AG10803 (cell line): ENCODE data around the gene PLEK2.
"Not testable (repeated sequence)": the region's sequence is repeated elsewhere in the genome, so short reads cannot be mapped to it uniquely, and the experiment has no call there.

Source experiments
- DNase-seq: peaks from one replicate; pipeline ENCODE4 v3.0.0; 2010; ENCODE audit warnings: low read depth
- H3K4me3 ChIP-seq: 2 replicates; pipeline ENCODE4 v1.5.1; 2011; ENCODE audit warnings: mild to moderate bottlenecking, low read length, control low read depth
- TF ChIP-seq, protein P1 (sequence below): conservative IDR thresholded peaks from 2 replicates; pipeline ENCODE4 v1.5.1; 2011; ENCODE audit warnings: mild to moderate bottlenecking, low read length, control low read depth, inconsistent platforms

Gene PLEK2

DNA sequence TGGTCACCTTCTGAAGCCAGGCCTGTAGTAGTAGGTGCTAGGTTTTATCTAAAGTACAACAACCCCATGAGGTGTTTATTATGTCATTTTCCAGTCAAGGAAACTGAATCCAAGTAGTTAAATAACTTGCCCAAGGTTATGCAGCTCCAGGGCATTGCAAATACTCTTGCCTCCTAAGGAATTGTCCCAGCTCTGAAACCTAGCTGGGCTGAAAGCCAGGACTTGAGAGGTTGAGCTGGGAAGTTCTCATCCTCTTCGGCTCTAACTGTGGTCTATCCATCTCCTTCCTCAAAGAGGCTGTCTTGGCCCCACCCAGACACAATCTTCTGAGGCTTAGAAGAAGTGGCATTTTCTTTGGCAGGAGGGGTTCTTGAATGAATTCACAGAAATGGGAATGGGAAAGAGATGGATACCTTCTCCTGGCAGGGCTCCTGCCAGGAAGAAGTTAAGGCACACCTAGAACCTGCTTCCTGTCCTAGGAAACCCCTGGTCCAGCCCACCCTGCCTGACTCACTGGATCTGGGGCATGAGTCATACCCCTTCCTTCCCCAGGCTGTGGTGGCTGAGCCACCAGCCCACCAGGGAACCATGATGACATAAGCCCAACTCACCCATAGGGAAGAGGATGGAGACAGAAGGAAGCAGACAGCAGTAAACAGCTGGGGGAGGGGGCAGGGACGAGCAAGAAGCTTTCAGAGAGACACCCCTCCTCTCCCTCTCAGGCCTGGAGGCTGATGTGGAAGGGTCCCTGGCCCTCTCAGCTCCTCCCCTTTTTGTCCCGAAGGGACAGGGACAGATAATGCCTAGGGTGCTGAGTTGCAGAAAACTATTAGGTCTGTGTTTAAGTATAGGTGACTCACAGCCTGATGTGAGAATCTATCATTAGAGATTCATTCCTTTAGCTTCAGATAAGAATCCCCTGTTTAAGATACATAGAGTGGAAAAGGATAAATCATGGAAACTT, 2.1 kb upstream of the PLEK2 start:
- no peak overlapping the region for H3K4me3 ChIP-seq

DNA sequence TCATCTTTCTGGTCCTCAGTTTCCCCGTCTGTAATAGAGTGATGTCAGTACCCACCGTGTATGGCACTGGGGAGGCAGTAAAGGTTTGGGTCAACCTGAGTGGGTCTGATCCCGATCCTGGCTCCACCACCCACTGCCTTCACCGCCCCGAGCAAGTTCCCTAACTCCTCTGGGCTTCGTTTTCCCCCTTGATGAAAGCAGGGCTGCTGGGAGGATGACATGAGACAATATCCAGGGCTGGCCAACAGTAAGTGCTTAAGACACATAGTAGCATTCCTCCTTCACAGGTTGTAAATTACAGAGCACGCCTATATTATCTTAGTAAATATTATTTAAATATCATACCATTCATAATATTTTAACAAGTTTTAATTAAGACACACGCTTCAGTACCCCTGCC, 595 bp downstream of the PLEK2 start:
- H3K4me3 ChIP-seq = peak overlapping the region; percentile 65
- TF ChIP-seq, protein P1, sequence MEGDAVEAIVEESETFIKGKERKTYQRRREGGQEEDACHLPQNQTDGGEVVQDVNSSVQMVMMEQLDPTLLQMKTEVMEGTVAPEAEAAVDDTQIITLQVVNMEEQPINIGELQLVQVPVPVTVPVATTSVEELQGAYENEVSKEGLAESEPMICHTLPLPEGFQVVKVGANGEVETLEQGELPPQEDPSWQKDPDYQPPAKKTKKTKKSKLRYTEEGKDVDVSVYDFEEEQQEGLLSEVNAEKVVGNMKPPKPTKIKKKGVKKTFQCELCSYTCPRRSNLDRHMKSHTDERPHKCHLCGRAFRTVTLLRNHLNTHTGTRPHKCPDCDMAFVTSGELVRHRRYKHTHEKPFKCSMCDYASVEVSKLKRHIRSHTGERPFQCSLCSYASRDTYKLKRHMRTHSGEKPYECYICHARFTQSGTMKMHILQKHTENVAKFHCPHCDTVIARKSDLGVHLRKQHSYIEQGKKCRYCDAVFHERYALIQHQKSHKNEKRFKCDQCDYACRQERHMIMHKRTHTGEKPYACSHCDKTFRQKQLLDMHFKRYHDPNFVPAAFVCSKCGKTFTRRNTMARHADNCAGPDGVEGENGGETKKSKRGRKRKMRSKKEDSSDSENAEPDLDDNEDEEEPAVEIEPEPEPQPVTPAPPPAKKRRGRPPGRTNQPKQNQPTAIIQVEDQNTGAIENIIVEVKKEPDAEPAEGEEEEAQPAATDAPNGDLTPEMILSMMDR = no peak
- no peak for DNase-seq

More for the DNA sequence above, 2.1 kb upstream of the PLEK2 start:
- peak; percentile 63 for DNase-seq
- TF ChIP-seq, protein P1 = no peak

DNA sequence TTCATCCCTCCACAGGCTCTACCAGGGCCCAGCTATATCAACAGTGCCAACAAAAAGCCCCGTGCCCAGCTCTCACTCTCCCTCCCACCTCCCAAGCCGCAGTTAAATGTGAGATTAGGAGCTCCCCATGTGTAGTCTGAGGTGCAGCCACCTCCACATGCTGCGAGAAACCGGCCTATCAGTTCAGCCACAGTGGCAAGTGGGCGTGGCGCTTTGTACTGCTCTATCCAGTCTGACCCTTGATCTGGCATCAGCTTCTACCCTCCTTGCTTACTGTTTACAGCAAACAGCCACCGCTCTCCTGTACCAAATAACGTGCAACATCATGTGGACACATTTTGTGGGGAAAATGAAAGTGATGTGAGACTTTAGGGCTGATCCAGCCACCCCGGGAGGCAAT, 1.7 kb downstream of the PLEK2 start:
- no peak for DNase-seq
- TF ChIP-seq, protein P1 = no peak
- H3K4me3 ChIP-seq = no peak overlapping the region

DNA sequence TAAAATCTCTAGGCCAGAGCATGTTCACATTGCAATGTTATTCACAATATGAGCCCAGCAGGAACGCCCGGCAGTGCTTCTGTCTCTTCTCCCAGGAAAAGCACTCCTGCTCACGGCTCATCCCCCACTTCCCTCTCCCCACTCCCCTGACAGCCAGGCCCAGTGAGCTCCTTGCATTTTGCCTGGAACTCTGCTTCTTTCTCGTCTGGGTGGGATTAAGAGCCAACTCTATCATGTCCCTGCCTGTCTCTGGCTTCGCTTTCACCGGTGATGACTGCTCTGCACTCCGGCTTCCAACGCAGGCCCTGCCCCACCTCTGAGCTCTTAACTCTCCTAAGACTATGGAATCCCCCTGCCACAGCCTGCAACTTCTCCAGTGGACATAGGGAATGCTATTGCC, 2.5 kb downstream of the PLEK2 start:
- no peak for DNase-seq
- no peak overlapping the region for H3K4me3 ChIP-seq
- TF ChIP-seq, protein P1 = no peak

DNA sequence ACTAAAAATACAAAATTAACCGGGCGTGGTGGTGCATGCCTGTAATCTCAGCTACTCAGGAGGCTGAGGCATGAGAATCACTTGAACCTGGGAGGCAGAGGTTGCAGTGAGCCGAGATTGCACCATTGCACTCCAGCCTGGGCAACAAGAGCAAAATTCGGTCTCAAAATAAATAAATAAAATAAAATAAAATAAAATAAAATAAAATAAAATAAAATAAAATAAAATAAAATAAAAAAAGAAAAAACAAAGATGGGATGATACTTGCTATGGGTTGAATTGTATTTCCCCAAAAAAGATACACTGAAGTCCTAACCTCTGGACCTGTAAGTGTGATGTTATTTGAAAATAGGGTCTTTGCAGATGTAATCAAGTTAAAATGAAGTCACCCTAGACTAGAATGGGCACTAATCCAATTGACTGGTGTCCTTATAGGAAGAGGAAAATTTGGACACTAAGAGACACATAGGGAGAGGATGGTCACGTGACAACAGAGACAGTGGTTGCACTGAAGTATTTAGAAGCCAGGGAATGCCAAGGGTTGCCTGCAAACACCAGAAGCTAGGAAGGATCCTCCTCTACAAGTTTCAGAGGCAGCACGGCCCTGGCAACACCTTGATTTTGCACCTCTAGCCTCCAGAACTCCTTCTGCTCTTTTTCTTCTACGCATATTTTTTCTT, 3.7 kb downstream of the PLEK2 start:
- not testable (repeated sequence) for H3K4me3 ChIP-seq, DNase-seq

DNA sequence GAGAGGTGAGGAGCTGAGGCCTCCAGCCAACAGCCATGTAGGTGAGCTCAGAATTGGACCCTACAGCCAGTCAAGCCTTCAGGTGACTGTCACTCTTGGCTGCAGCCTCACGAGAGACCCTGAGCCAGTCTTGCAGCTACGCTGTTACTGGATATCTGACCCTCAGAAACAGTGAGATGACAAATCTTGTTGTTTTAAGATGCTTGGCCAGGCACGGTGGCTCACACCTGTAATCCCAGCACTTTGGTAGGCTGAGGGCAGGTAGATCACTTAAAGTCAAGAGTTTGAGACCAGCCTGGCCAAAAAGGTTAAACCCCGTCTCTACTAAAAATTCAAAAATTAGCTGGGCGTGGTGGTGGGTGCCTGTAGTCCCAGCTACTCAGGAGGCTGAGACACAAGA, 6.2 kb downstream of the PLEK2 start:
- no peak for DNase-seq
- TF ChIP-seq, protein P1 = no peak
- H3K4me3 ChIP-seq = no peak overlapping the region

DNA sequence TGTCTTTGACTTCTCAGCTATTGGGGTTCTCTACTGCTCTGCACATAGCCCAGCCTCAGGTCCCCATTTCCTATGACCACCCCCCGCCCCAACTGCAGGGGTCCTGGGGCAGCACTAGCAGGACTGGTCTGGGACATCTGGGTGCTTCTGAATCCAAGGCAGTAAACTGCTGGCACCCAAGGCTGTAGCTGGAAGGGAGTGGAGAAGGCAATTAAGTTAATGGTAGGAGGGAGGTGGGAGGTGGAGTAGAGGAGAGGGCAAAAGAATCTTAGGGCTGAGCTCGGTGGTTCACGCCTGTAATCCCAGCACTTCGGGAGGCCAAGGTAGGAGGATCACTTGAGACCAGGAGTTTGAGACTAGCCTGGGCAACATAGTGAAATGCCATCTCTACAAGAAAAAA, 11.5 kb downstream of the PLEK2 start:
- no peak overlapping the region for H3K4me3 ChIP-seq
- DNase-seq = no peak
- TF ChIP-seq, protein P1 = no peak
